HepG2 (cell line): ENCODE data around the gene GALR3. TPM values are rescaled to one million over a fixed set of nuclear protein-coding genes. Genes with fewer than 3 reads are reported as not detected.

Source experiments
- AGO2 ChIP-seq: fragments of 200-400 bp; formaldehyde crosslinking; optimal IDR thresholded peaks from 2 replicates; pipeline ENCODE3; 2017; ENCODE audit warnings: mild to moderate bottlenecking, low read depth, low read length, moderate library complexity
- BRD4 ChIP-seq: sonication (generic); formaldehyde crosslinking; IDR thresholded peaks from 2 replicates; pipeline ENCODE4 v1.4.0; 2020; ENCODE audit warnings: missing genetic modification reagents
- CCDC6 ChIP-seq: sonication (generic); formaldehyde crosslinking; IDR thresholded peaks from 2 replicates; pipeline ENCODE4 v1.8.1; 2022; ENCODE audit warnings: mild to moderate bottlenecking, missing genetic modification reagents, moderate library complexity
- CHCHD3 ChIP-seq: sonication (generic); formaldehyde crosslinking; IDR thresholded peaks from 2 replicates; pipeline ENCODE4 v1.8.0; 2022; ENCODE audit warnings: mild to moderate bottlenecking, missing genetic modification reagents, moderate library complexity
- DMAP1 ChIP-seq: IDR thresholded peaks from 2 replicates; pipeline ENCODE4 v1.6.1; 2016
- FLYWCH1 ChIP-seq: sonication (generic); formaldehyde crosslinking; IDR thresholded peaks from 2 replicates; pipeline ENCODE4 v1.8.1; 2023; ENCODE audit warnings: mild to moderate bottlenecking, missing genetic modification reagents
- GFI1 ChIP-seq: sonication (generic); formaldehyde crosslinking; IDR thresholded peaks from 2 replicates; pipeline ENCODE4 v1.5.0; 2020; ENCODE audit warnings: missing genetic modification reagents, mild to moderate bottlenecking, borderline replicate concordance
- JUNB ChIP-seq: sonication (generic); formaldehyde crosslinking; IDR thresholded peaks from 2 replicates; pipeline ENCODE4 v1.8.0; 2022; ENCODE audit warnings: missing genetic modification reagents, mild to moderate bottlenecking, borderline replicate concordance
- MAZ ChIP-seq, 2 experiments: sonication (generic) in 1 of 2; formaldehyde crosslinking in 1 of 2; IDR thresholded peaks; 2 replicates each; pipeline versions ENCODE4 v1.5.0 to v1.6.1; 2012 to 2020; ENCODE audit warnings: low read depth in 2 of 2, mild to moderate bottlenecking in 2 of 2, borderline replicate concordance in 1 of 2, improper control_type of control experiment in 1 of 2, low read length in 1 of 2, missing genetic modification reagents in 1 of 2, moderate library complexity in 1 of 2
- MYC ChIP-seq: sonication (generic); formaldehyde crosslinking; IDR thresholded peaks from 2 replicates; pipeline ENCODE4 v1.9.0; 2021; ENCODE audit warnings: missing genetic modification reagents, borderline replicate concordance
- PCBP2 ChIP-seq: fragments of 200-400 bp; formaldehyde crosslinking; optimal IDR thresholded peaks from 2 replicates; pipeline ENCODE3; 2018; ENCODE audit warnings: low read length, low read depth; ENCODE audit not compliant: poor library complexity, severe bottlenecking
- SALL1 ChIP-seq: sonication (generic); formaldehyde crosslinking; IDR thresholded peaks from 2 replicates; pipeline ENCODE4 v1.8.0; 2022; ENCODE audit warnings: mild to moderate bottlenecking, missing genetic modification reagents
- SSRP1 ChIP-seq: IDR thresholded peaks from 2 replicates; pipeline ENCODE4 v1.6.1; 2016; ENCODE audit warnings: control low read depth
- TAF1 ChIP-seq: sonication (generic); formaldehyde crosslinking; IDR thresholded peaks from 2 replicates; pipeline ENCODE4 v1.4.0; 2020; ENCODE audit warnings: missing genetic modification reagents
- ZFP82 ChIP-seq: sonication (generic); formaldehyde crosslinking; IDR thresholded peaks from 2 replicates; pipeline ENCODE4 v1.5.1; 2020; ENCODE audit warnings: mild to moderate bottlenecking, missing genetic modification reagents, borderline replicate concordance
- ZKSCAN8 ChIP-seq: IDR thresholded peaks from 2 replicates; pipeline ENCODE4 v1.6.1; 2016; ENCODE audit warnings: borderline replicate concordance, missing genetic modification reagents, missing compliant biosample characterization
- ZNF124 ChIP-seq: sonication (generic); formaldehyde crosslinking; IDR thresholded peaks from 2 replicates; pipeline ENCODE4 v1.4.0; 2020; ENCODE audit warnings: missing genetic modification reagents
- ZNF160 ChIP-seq: sonication (generic); formaldehyde crosslinking; IDR thresholded peaks from 2 replicates; pipeline ENCODE4 v1.8.0; 2022; ENCODE audit warnings: mild to moderate bottlenecking, inconsistent platforms, missing genetic modification reagents
- ZNF225 ChIP-seq: sonication (generic); formaldehyde crosslinking; IDR thresholded peaks from 2 replicates; pipeline ENCODE4 v1.4.0; 2020; ENCODE audit warnings: mild to moderate bottlenecking, missing genetic modification reagents
- ZNF430 ChIP-seq: sonication (generic); formaldehyde crosslinking; IDR thresholded peaks from 2 replicates; pipeline ENCODE4 v1.9.0; 2021; ENCODE audit warnings: mild to moderate bottlenecking, missing genetic modification reagents
- polyA plus RNA-seq, 8 experiments: library from polyadenylated mRNA; depleted of rRNA in 3 of 8; stranded (reverse) in 7 of 8; unstranded in 1 of 8; fragments of >200 nt; fragmentation: Illumina TruSeq in 4 of 8; extraction: Trizol in 4 of 8; gene quantifications; 2 replicates each; pipeline versions ENCODE4 v1.2.1 to v1.2.3, GENCODE V29; 2011 to 2016; ENCODE audit warnings: low read depth in 4 of 8, missing spikeins in 1 of 8, mixed read lengths in 1 of 8; ENCODE audit not compliant: insufficient read depth in 1 of 8
- total RNA-seq, 5 experiments: library from RNA; depleted of rRNA; stranded (reverse); fragments of >200 nt; fragmentation: Illumina TruSeq; extraction: Trizol; gene quantifications; 2 replicates each; pipeline ENCODE4 v1.2.3, GENCODE V29; 2016; ENCODE audit warnings: low read depth in 1 of 5
- TF ChIP-seq, protein P1 (sequence below): sonication (generic); formaldehyde crosslinking; IDR thresholded peaks from 2 replicates; pipeline ENCODE4 v1.4.0; 2020; ENCODE audit warnings: missing genetic modification reagents, borderline replicate concordance
- TF ChIP-seq, protein P2 (sequence below): sonication (generic); formaldehyde crosslinking; IDR thresholded peaks from 2 replicates; pipeline ENCODE4 v1.4.0; 2020; ENCODE audit warnings: missing genetic modification reagents

The GALR3 gene
- total and polyA plus RNA-seq, 2 of the 13 experiments (the other 11 are each of a cell fraction or from before 2014, with no cell fraction given) = 0.13 TPM; not detected in 1

DNA sequence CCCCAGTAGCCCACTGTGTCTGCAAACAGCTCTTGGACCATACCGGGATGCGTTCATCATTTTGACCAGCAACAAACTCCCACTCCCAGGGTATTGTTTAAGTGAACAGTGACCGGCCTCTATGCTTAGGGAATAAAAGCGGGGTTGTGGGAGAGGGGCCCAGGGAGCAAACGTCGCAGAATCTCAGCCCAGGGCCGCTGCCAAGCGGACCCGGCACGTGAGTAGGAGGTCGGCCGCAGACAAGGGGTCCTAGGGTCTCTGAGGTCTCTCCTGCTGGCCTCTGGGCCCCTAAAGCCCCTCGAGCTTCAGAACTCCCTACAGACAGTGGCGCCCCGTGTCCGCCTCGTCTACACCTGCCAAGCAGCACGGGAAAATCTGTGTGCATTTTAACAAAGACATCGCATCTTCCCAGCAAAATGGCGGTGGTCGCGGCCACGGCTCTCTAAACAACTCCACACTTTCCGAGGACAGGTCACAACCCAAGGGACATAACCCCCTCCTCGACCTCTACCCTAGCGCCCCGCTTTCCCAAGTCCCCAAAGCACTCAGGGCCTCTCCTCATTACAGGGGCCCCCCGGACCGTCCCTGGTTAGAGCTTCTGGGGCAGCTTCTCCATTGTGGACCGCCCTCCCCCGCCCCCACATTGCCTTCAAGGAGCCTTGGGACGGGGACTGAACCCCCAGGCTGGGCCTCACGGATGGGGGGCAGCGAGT, 19.4 kb upstream of the GALR3 start (continued):
- TF ChIP-seq MAZ (IDR thresholded peaks at IDR 0.05; ENCODE audit: borderline replicate concordance, low read depth, low read length) = 0 out of 2 replicates have a peak, but pooled peaks have one; percentile 38
- TF ChIP-seq MAZ (CRISPR knock-in tag; IDR thresholded peaks at IDR 0.05; ENCODE audit: low read depth) = no peak
- TF ChIP-seq GFI1 = peak; percentile 27; the same call in 1 of the 2 replicates
- no peak for TF ChIP-seq JUNB (CRISPR knock-in tag)
- 0 out of 2 replicates have a peak, but pooled peaks have one; percentile 25 for TF ChIP-seq MYC
- 0 out of 2 replicates have a peak, but pooled peaks have one; percentile 29 for TF ChIP-seq SSRP1 (CRISPR knock-in tag)
- peak; percentile 52; the same call in 1 of the 2 replicates for TF ChIP-seq SALL1 (CRISPR knock-in tag)
- 0 out of 2 replicates have a peak, but pooled peaks have one; percentile 40 for TF ChIP-seq TAF1 (CRISPR knock-in tag)
- peak; percentile 73; the same call in 1 of the 2 replicates for TF ChIP-seq ZNF430 (CRISPR knock-in tag)
- TF ChIP-seq, protein P1, sequence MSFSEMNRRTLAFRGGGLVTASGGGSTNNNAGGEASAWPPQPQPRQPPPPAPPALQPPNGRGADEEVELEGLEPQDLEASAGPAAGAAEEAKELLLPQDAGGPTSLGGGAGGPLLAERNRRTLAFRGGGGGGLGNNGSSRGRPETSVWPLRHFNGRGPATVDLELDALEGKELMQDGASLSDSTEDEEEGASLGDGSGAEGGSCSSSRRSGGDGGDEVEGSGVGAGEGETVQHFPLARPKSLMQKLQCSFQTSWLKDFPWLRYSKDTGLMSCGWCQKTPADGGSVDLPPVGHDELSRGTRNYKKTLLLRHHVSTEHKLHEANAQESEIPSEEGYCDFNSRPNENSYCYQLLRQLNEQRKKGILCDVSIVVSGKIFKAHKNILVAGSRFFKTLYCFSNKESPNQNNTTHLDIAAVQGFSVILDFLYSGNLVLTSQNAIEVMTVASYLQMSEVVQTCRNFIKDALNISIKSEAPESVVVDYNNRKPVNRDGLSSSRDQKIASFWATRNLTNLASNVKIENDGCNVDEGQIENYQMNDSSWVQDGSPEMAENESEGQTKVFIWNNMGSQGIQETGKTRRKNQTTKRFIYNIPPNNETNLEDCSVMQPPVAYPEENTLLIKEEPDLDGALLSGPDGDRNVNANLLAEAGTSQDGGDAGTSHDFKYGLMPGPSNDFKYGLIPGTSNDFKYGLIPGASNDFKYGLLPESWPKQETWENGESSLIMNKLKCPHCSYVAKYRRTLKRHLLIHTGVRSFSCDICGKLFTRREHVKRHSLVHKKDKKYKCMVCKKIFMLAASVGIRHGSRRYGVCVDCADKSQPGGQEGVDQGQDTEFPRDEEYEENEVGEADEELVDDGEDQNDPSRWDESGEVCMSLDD (CRISPR knock-in tag) = peak; percentile 16; the same call in 1 of the 2 replicates
- TF ChIP-seq CCDC6 = peak; percentile 9; the same call in 1 of the 2 replicates
- TF ChIP-seq BRD4 = peak; percentile 10; the same call in 1 of the 2 replicates
- TF ChIP-seq, protein P2, sequence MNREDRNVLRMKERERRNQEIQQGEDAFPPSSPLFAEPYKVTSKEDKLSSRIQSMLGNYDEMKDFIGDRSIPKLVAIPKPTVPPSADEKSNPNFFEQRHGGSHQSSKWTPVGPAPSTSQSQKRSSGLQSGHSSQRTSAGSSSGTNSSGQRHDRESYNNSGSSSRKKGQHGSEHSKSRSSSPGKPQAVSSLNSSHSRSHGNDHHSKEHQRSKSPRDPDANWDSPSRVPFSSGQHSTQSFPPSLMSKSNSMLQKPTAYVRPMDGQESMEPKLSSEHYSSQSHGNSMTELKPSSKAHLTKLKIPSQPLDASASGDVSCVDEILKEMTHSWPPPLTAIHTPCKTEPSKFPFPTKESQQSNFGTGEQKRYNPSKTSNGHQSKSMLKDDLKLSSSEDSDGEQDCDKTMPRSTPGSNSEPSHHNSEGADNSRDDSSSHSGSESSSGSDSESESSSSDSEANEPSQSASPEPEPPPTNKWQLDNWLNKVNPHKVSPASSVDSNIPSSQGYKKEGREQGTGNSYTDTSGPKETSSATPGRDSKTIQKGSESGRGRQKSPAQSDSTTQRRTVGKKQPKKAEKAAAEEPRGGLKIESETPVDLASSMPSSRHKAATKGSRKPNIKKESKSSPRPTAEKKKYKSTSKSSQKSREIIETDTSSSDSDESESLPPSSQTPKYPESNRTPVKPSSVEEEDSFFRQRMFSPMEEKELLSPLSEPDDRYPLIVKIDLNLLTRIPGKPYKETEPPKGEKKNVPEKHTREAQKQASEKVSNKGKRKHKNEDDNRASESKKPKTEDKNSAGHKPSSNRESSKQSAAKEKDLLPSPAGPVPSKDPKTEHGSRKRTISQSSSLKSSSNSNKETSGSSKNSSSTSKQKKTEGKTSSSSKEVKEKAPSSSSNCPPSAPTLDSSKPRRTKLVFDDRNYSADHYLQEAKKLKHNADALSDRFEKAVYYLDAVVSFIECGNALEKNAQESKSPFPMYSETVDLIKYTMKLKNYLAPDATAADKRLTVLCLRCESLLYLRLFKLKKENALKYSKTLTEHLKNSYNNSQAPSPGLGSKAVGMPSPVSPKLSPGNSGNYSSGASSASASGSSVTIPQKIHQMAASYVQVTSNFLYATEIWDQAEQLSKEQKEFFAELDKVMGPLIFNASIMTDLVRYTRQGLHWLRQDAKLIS (CRISPR knock-in tag) = no peak
- TF ChIP-seq ZKSCAN8 (CRISPR knock-in tag) = no peak
- no peak for TF ChIP-seq ZNF124 (CRISPR knock-in tag)
- TF ChIP-seq PCBP2 = peak; percentile 66
- TF ChIP-seq CHCHD3 (CRISPR knock-in tag) = no peak
- peak; percentile 73 for TF ChIP-seq AGO2
- TF ChIP-seq ZNF160 (CRISPR knock-in tag) = peak; percentile 10; the same call in 1 of the 2 replicates
- 0 out of 2 replicates have a peak, but pooled peaks have one; percentile 73 for TF ChIP-seq ZNF225 (CRISPR knock-in tag)
- peak; percentile 32; the same call in 1 of the 2 replicates for TF ChIP-seq DMAP1 (CRISPR knock-in tag)
- TF ChIP-seq ZFP82 (CRISPR knock-in tag) = 0 out of 2 replicates have a peak, but pooled peaks have one; percentile 17
- 0 out of 2 replicates have a peak, but pooled peaks have one; percentile 2 for TF ChIP-seq FLYWCH1 (CRISPR knock-in tag)
